ENCODE results near the gene ANKRD2. TPM values are rescaled to one million over a fixed set of nuclear protein-coding genes. Genes with fewer than 3 reads are reported as not detected.

The ANKRD2 gene
- polyA plus RNA-seq, 1 donor, result 0.53 TPM

Other genes with a start within 250 kb of the ANKRD2 start
- gene FRAT2, start 238.1 kb upstream of the ANKRD2 start, polyA plus RNA-seq (ENCODE audit: insufficient read length), result 12.0 TPM
- 28.1 TPM for gene RRP12, start 171.4 kb upstream of the ANKRD2 start, polyA plus RNA-seq (ENCODE audit: insufficient read length)
- gene PGAM1, start 146.6 kb upstream of the ANKRD2 start, polyA plus RNA-seq (ENCODE audit: insufficient read length), result 160 TPM
- gene EXOSC1, start 126.8 kb upstream of the ANKRD2 start, polyA plus RNA-seq (ENCODE audit: insufficient read length), result 41.3 TPM
- gene ZDHHC16, start 126.6 kb upstream of the ANKRD2 start, polyA plus RNA-seq (ENCODE audit: insufficient read length), result 39.1 TPM
- gene MMS19, start 74.4 kb upstream of the ANKRD2 start, polyA plus RNA-seq (ENCODE audit: insufficient read length), result 105 TPM
- gene UBTD1, start 73.9 kb upstream of the ANKRD2 start, polyA plus RNA-seq (ENCODE audit: insufficient read length), result 6.5 TPM
- 49.0 TPM for gene HOGA1, start 11.6 kb downstream of the ANKRD2 start, polyA plus RNA-seq (ENCODE audit: insufficient read length)
- 1.1 TPM for gene C10orf62, start 16.9 kb downstream of the ANKRD2 start, polyA plus RNA-seq (ENCODE audit: insufficient read length)
- 24.7 TPM for gene MORN4, start 60.7 kb downstream of the ANKRD2 start, polyA plus RNA-seq (ENCODE audit: insufficient read length)
- 18.1 TPM for gene PI4K2A, start 67.9 kb downstream of the ANKRD2 start, polyA plus RNA-seq (ENCODE audit: insufficient read length)
- gene AVPI1, start 114.5 kb downstream of the ANKRD2 start, polyA plus RNA-seq (ENCODE audit: insufficient read length), result 4.0 TPM
- 40.7 TPM for gene MARVELD1, start 141.0 kb downstream of the ANKRD2 start, polyA plus RNA-seq (ENCODE audit: insufficient read length)
- 35.1 TPM for gene ZFYVE27, start 164.3 kb downstream of the ANKRD2 start, polyA plus RNA-seq (ENCODE audit: insufficient read length)
- 0.07 TPM for gene SFRP5, start 199.2 kb downstream of the ANKRD2 start, polyA plus RNA-seq (ENCODE audit: insufficient read length)